Chondrocyte (in vitro differentiated cells): ENCODE data around the gene NAB1. TPM values are rescaled to one million over a fixed set of nuclear protein-coding genes. Genes with fewer than 3 reads are reported as not detected.
A peak's percentile ranks its signal among the peaks of the same experiment; 100 is the strongest.

Experiments used
- DNase-seq: peaks from one replicate; pipeline ENCODE4 v3.0.0; 2021; ENCODE audit warnings: mixed read lengths, low spot score
- H3K27ac Mint-ChIP-seq: one replicate; pipeline ENCODE4 v1.8.0; 2021; ENCODE audit warnings: mild to moderate bottlenecking, moderate library complexity, mixed read lengths; ENCODE audit not compliant: unreplicated experiment
- H3K27me3 Mint-ChIP-seq: 2 replicates; pipeline ENCODE4 v1.8.0; 2021; ENCODE audit warnings: low read depth, mixed read lengths
- H3K36me3 Mint-ChIP-seq: 2 replicates; pipeline ENCODE4 v1.8.0; 2021; ENCODE audit warnings: low read depth, mixed read lengths
- H3K4me1 Mint-ChIP-seq: 2 replicates; pipeline ENCODE4 v1.8.0; 2021; ENCODE audit warnings: low read depth, mild to moderate bottlenecking, mixed read lengths
- H3K4me3 Mint-ChIP-seq: one replicate; pipeline ENCODE4 v1.8.0; 2021; ENCODE audit warnings: mild to moderate bottlenecking, moderate library complexity, mixed read lengths; ENCODE audit not compliant: unreplicated experiment
- H3K9me3 Mint-ChIP-seq: 2 replicates; pipeline ENCODE4 v1.8.0; 2021; ENCODE audit warnings: low read depth, mixed read lengths
- total RNA-seq: library from RNA; stranded (reverse); gene quantifications from 3 replicates; pipeline ENCODE4 v1.2.1, GENCODE V29; 2021
- TF ChIP-seq, protein P1 (sequence below): fragments of 200-600 bp; sonication (generic); IDR thresholded peaks from 2 replicates; pipeline ENCODE4 v1.5.0; 2021; ENCODE audit warnings: antibody characterized with exemption, mild to moderate bottlenecking, moderate library complexity

NAB1 gene
- total RNA-seq, 1 donor from 2014 or later = 49.8 TPM

DNA sequence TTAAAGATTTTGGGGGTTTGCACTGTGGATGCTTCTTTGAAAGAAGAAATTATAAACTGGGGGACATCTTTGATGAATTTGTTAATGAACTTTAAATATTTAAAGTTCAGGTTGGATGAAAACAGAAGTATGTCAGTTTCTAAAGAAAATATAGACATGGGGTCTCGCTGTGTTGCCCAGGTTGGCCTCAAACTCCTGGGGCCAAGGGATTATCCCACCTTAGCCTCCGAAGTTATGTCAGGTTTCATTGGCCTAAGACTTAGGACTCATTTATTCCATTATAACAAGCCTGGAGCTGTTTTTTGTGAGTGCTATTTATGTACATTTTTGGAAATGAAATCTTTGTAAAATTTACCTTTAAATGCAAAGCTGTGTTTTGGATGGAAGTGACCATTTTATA is 2.5 kb downstream of the NAB1 start:
- no peak for DNase-seq
- peak overlapping the region; percentile 89 for H3K4me3 Mint-ChIP-seq
- peaks cover 49% of the 10 kb centered on the region for H3K4me1 Mint-ChIP-seq
- no peaks in the 10 kb centered on the region for H3K9me3 Mint-ChIP-seq
- TF ChIP-seq, protein P1, sequence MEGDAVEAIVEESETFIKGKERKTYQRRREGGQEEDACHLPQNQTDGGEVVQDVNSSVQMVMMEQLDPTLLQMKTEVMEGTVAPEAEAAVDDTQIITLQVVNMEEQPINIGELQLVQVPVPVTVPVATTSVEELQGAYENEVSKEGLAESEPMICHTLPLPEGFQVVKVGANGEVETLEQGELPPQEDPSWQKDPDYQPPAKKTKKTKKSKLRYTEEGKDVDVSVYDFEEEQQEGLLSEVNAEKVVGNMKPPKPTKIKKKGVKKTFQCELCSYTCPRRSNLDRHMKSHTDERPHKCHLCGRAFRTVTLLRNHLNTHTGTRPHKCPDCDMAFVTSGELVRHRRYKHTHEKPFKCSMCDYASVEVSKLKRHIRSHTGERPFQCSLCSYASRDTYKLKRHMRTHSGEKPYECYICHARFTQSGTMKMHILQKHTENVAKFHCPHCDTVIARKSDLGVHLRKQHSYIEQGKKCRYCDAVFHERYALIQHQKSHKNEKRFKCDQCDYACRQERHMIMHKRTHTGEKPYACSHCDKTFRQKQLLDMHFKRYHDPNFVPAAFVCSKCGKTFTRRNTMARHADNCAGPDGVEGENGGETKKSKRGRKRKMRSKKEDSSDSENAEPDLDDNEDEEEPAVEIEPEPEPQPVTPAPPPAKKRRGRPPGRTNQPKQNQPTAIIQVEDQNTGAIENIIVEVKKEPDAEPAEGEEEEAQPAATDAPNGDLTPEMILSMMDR = no peak
- H3K27ac Mint-ChIP-seq = peak overlapping the region; percentile 87
- no peaks in the 10 kb centered on the region for H3K36me3 Mint-ChIP-seq
- no peaks in the 10 kb centered on the region for H3K27me3 Mint-ChIP-seq

DNA sequence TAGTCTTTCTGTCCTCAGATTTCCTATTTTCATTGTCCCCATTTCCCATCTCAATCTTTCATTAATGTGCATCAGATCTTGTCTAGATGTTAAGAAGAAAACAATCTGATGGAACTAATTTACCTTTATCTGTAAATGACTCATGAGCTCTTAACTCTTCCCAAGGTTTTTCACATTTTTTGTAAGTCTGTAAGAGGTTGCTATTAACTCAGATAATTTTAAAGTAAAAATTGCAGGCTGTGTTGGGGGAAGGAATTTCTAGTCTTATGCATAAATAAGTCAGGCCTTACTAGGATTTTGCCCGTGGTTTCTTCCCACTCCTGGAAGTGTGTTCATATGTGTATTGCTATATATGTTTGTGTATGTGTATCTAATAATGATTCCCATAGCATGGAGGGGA is 4.3 kb downstream of the NAB1 start:
- H3K9me3 Mint-ChIP-seq = no peaks in the 10 kb centered on the region
- H3K4me3 Mint-ChIP-seq = no peak overlapping the region
- H3K36me3 Mint-ChIP-seq = no peaks in the 10 kb centered on the region
- no peak overlapping the region for H3K27ac Mint-ChIP-seq
- no peaks in the 10 kb centered on the region for H3K27me3 Mint-ChIP-seq
- peaks cover 41% of the 10 kb centered on the region for H3K4me1 Mint-ChIP-seq
- no peak for DNase-seq
- TF ChIP-seq, protein P1 = no peak

- H3K27ac Mint-ChIP-seq = no peak overlapping the region
- no peaks in the 10 kb centered on the region for H3K9me3 Mint-ChIP-seq
- TF ChIP-seq, protein P1 = no peak
- no peak overlapping the region for H3K4me3 Mint-ChIP-seq
- H3K4me1 Mint-ChIP-seq = peaks cover 43% of the 10 kb centered on the region
- no peaks in the 10 kb centered on the region for H3K27me3 Mint-ChIP-seq
- no peaks in the 10 kb centered on the region for H3K36me3 Mint-ChIP-seq
- no peak for DNase-seq
Measured at GRCh38 chr2:190653931-190654330, 5.0 kb downstream of the NAB1 start.

DNA sequence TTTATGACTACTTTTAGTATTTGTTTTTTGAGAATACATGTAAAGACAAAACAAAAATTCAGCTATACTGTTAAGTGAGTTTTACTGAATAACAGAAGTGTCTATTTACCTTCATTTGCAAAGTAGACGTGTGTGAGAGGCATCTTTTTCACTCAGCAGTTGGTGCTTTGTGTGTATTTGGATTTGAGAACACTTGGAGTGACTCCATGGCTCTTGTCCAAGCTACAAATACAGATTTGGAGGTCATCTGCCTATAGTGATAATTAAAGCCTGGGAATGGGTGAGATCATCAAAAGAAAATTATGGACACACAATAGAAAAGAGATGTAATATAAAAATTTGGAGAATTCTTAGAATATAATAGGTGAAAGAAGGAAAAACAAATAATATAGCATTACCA is 6.2 kb downstream of the NAB1 start:
- H3K4me1 Mint-ChIP-seq = peaks cover 42% of the 10 kb centered on the region
- H3K27ac Mint-ChIP-seq = no peak overlapping the region
- H3K4me3 Mint-ChIP-seq = no peak overlapping the region
- H3K36me3 Mint-ChIP-seq = peaks cover 5% of the 10 kb centered on the region
- no peak for DNase-seq
- no peaks in the 10 kb centered on the region for H3K27me3 Mint-ChIP-seq
- TF ChIP-seq, protein P1 = no peak
- no peaks in the 10 kb centered on the region for H3K9me3 Mint-ChIP-seq

GRCh38 chr2:190655570-190655969 is 6.7 kb downstream of the NAB1 start:
- Mint-ChIP-seq H3K36me3 (peaks cover 5% of the 10 kb centered on the region), H3K9me3 (no peaks in the 10 kb centered on the region), H3K4me1 (peaks cover 40% of the 10 kb centered on the region), H3K4me3 (no peak overlapping the region), H3K27ac (no peak overlapping the region), H3K27me3 (no peaks in the 10 kb centered on the region)
- TF ChIP-seq, protein P1 = no peak
- no peak for DNase-seq
